HepG2 (cell line): ENCODE measurements around the gene DCC. TPM values are rescaled to one million over a fixed set of nuclear protein-coding genes. Genes with fewer than 3 reads are reported as not detected.

Source experiments
- ATAC-seq: fragments of 200-7000 bp; cut with Tn5 transposase; 3 replicates; pipeline ENCODE4 v1.9.1; 2020; ENCODE audit warnings: mild to moderate bottlenecking, moderate library complexity
- BruUV-seq: library from RNA; stranded (reverse); fragments of 400-500 nt; replicated peaks from 2 replicates; lab custom pipeline; 2021; lab: Mats Ljungman, UMichigan
- CTCF ChIA-PET: fragments of 300-600 bp; formaldehyde crosslinking; extraction: SDS; loops from one replicate; lab custom pipeline; 2021; ENCODE audit warnings: low total read pairs, inconsistent platforms, low intra/inter-chr PET ratio; lab: Yijun Ruan, JAX
- POLR2A ChIA-PET: fragments of 350-600 bp; sonication (Branson Sonifier 250); formaldehyde crosslinking; loops from one replicate; lab custom pipeline; 2020; ENCODE audit warnings: antibody characterized with exemption, inconsistent platforms; lab: Yijun Ruan, JAX
- DNase-seq: peaks from one replicate; pipeline ENCODE4 v3.0.0-alpha.2; 2015; ENCODE audit warnings: low spot score
- FAIRE-seq: peaks from 3 replicates; lab custom pipeline; 2011; peaks lifted over from hg19 to GRCh38; lab: Jason Lieb, UNC
- H2AFZ ChIP-seq: one replicate; pipeline ENCODE4 v1.6.1; 2011; ENCODE audit warnings: low read length, inconsistent platforms
- H3K27ac ChIP-seq: fragments of 300-600 bp; 3 replicates; pipeline ENCODE4 v1.8.0; 2011; ENCODE audit warnings: mixed run types, mild to moderate bottlenecking, mixed read lengths, low read length, inconsistent platforms; ENCODE audit not compliant: insufficient read depth; ENCODE audit errors: extremely low read length
- H3K27me3 ChIP-seq, 2 experiments: fragments of 200-600 bp in 1 of 2; 2 replicates in 1 of 2; 3 replicates in 1 of 2; pipeline versions ENCODE4 v1.6.0 to v1.8.0; 2011; ENCODE audit warnings: low read length in 2 of 2, mild to moderate bottlenecking in 2 of 2, moderate library complexity in 2 of 2, inconsistent platforms in 1 of 2; ENCODE audit not compliant: insufficient read depth in 2 of 2, control insufficient read depth in 1 of 2
- H3K36me3 ChIP-seq, 2 experiments: fragments of 200-600 bp in 1 of 2; replicated peaks in 1 of 2; 2 replicates in 1 of 2; 3 replicates in 1 of 2; pipeline versions ENCODE4 v1.5.1 to v1.8.0; 2011; ENCODE audit warnings: low read length in 2 of 2, inconsistent platforms in 1 of 2; ENCODE audit not compliant: insufficient read depth in 2 of 2, control insufficient read depth in 1 of 2
- H3K4me1 ChIP-seq: 2 replicates; pipeline ENCODE4 v1.5.1; 2012; ENCODE audit warnings: low read length, inconsistent platforms; ENCODE audit not compliant: insufficient read depth
- H3K4me2 ChIP-seq: 2 replicates; pipeline ENCODE4 v1.6.0; 2011; ENCODE audit warnings: low read depth, low read length, inconsistent platforms
- H3K4me3 ChIP-seq, 3 experiments: fragments of 200-600 bp in 1 of 3; sonication (generic), shearing (Covaris generic) in 1 of 3; replicated peaks in 1 of 3; 2 replicates each; pipeline ENCODE4 v1.5.1; 2011 to 2016; ENCODE audit warnings: low read length in 3 of 3, inconsistent platforms in 2 of 3, low read depth in 2 of 3, mild to moderate bottlenecking in 2 of 3, control low read depth in 1 of 3, mixed read lengths in 1 of 3; ENCODE audit not compliant: insufficient read depth in 1 of 3
- H3K79me2 ChIP-seq: one replicate; pipeline ENCODE4 v1.6.1; 2011; ENCODE audit warnings: low read length, inconsistent platforms; ENCODE audit not compliant: insufficient read depth
- H3K9ac ChIP-seq: 2 replicates; pipeline ENCODE4 v1.6.0; 2011; ENCODE audit warnings: mild to moderate bottlenecking, low read depth, low read length, inconsistent platforms; ENCODE audit not compliant: insufficient read depth
- H3K9me3 ChIP-seq: 2 replicates; pipeline ENCODE4 v1.5.1; 2012; ENCODE audit warnings: mild to moderate bottlenecking, low read length
- H4K20me1 ChIP-seq: 2 replicates; pipeline ENCODE4 v1.6.0; 2011; ENCODE audit warnings: inconsistent platforms, mild to moderate bottlenecking, low read length, moderate library complexity; ENCODE audit not compliant: insufficient read depth
- GPBP1L1 ChIP-seq: sonication (generic); formaldehyde crosslinking; IDR thresholded peaks from 2 replicates; pipeline ENCODE4 v1.5.0; 2020; ENCODE audit warnings: mild to moderate bottlenecking, missing genetic modification reagents
- KAT2B ChIP-seq: fragments of 150-350 bp; IDR thresholded peaks from 2 replicates; pipeline ENCODE4 v1.6.1; 2014; ENCODE audit warnings: low read depth, low read length, borderline replicate concordance
- NBN ChIP-seq: fragments of 450-650 bp; conservative IDR thresholded peaks from 2 replicates; pipeline ENCODE4 v1.6.1; 2017
- NFAT5 ChIP-seq: sonication (generic); formaldehyde crosslinking; IDR thresholded peaks from 2 replicates; pipeline ENCODE4 v1.4.0; 2020; ENCODE audit warnings: missing genetic modification reagents
- NFYB ChIP-seq: sonication (generic); formaldehyde crosslinking; IDR thresholded peaks from 2 replicates; pipeline ENCODE4 v1.4.0; 2020; ENCODE audit warnings: missing genetic modification reagents
- PITX1 ChIP-seq: sonication (generic); formaldehyde crosslinking; IDR thresholded peaks from 2 replicates; pipeline ENCODE4 v1.5.1; 2020; ENCODE audit warnings: mild to moderate bottlenecking, missing genetic modification reagents
- RBFOX2 ChIP-seq: fragments of 200-400 bp; formaldehyde crosslinking; IDR thresholded peaks from 2 replicates; pipeline ENCODE4 v1.6.1; 2017; ENCODE audit warnings: low read depth, mild to moderate bottlenecking, low read length
- SMARCE1 ChIP-seq: fragments of 450-650 bp; IDR thresholded peaks from 2 replicates; pipeline ENCODE4 v1.6.1; 2017; ENCODE audit warnings: borderline replicate concordance
- ZFP1 ChIP-seq: IDR thresholded peaks from 2 replicates; pipeline ENCODE4 v1.6.1; 2016
- ZNF281 ChIP-seq: sonication (generic); formaldehyde crosslinking; IDR thresholded peaks from 2 replicates; pipeline ENCODE4 v1.4.0; 2020; ENCODE audit warnings: missing genetic modification reagents, borderline replicate concordance
- WGBS: methylation state at CpG from one replicate; pipeline ENCODE4 v1.1.6; 2017; ENCODE audit warnings: low lambda C conversion rate; 5-methylcytosine and 5-hydroxymethylcytosine counted together
- in situ Hi-C: cut with HindIII; loops from 2 replicates; pipeline ENCODE4 v1.10.0; 2017; ENCODE audit warnings: low pct_unique_long_range_greater_than_20kb; ENCODE audit not compliant: extremely low pct_ligation_motif_present
- intact Hi-C: fragments of 100-400 bp; cut with micrococcal nuclease; formaldehyde crosslinking; loops from one replicate; pipeline ENCODE4 v1.10.0; 2022; ENCODE audit not compliant: unreplicated experiment
- polyA plus RNA-seq, 8 experiments: library from polyadenylated mRNA; depleted of rRNA in 3 of 8; stranded (reverse) in 7 of 8; unstranded in 1 of 8; fragments of >200 nt; fragmentation: Illumina TruSeq in 4 of 8; extraction: Trizol in 4 of 8; gene quantifications; 2 replicates each; pipeline versions ENCODE4 v1.2.1 to v1.2.3, GENCODE V29; 2011 to 2016; ENCODE audit warnings: low read depth in 4 of 8, missing spikeins in 1 of 8, mixed read lengths in 1 of 8; ENCODE audit not compliant: insufficient read depth in 1 of 8
- total RNA-seq, 5 experiments: library from RNA; depleted of rRNA; stranded (reverse); fragments of >200 nt; fragmentation: Illumina TruSeq; extraction: Trizol; gene quantifications; 2 replicates each; pipeline ENCODE4 v1.2.3, GENCODE V29; 2016; ENCODE audit warnings: low read depth in 1 of 5

The DCC gene
- total and polyA plus RNA-seq, 2 of the 13 experiments (the other 11 are each of a cell fraction or from before 2014, with no cell fraction given) = not detected

- no peak for TF ChIP-seq PITX1
Measured at GRCh38 chr18:52682260-52682659, 342.3 kb downstream of the DCC start (continued).

- Histone ChIP-seq H3K4me1 (no peaks in the 10 kb centered on the region), H3K27me3 (no peaks in the 10 kb centered on the region), H3K36me3 (no peaks in the 10 kb centered on the region), H3K9me3 (no peaks in the 10 kb centered on the region), H2AFZ (no peak overlapping the region), H3K4me2 (no peak overlapping the region), H3K79me2 (no peaks in the 10 kb centered on the region), H3K27ac (no peak overlapping the region), H3K4me3 (no peak overlapping the region), H4K20me1 (no peaks in the 10 kb centered on the region), H3K9ac (no peak overlapping the region)
- FAIRE-seq = no peak
- TF ChIP-seq ZNF281 (no peak), NBN (no peak), ZFP1 (CRISPR knock-in tag) (no peak), SMARCE1 (no peak), KAT2B (no peak), GPBP1L1 (CRISPR knock-in tag) (no peak), RBFOX2 (no peak), NFYB (CRISPR knock-in tag) (no peak), NFAT5 (CRISPR knock-in tag) (no peak)
- intact Hi-C loops = no loop called here
- no peak for ATAC-seq
- POLR2A ChIA-PET = no interaction called here
- 0% methylated on average over 1 of the region's 1 CpG for WGBS
- in situ Hi-C loops = loop anchor here (25.0 kb wide), 1 partner anchor 1573 kb away; no protein-coding TSS in a partner anchor
- DNase-seq = no peak
- BruUV-seq = no TSS peak
- CTCF ChIA-PET = no interaction called here
Measured at GRCh38 chr18:52685316-52685715, 345.3 kb downstream of the DCC start.
